ENCODE data around the gene RIMS1. TPM values are rescaled to one million over a fixed set of nuclear protein-coding genes. Genes with fewer than 3 reads are reported as not detected.

The RIMS1 gene
- total RNA-seq, 1 donor: 0.63 TPM

DNA sequence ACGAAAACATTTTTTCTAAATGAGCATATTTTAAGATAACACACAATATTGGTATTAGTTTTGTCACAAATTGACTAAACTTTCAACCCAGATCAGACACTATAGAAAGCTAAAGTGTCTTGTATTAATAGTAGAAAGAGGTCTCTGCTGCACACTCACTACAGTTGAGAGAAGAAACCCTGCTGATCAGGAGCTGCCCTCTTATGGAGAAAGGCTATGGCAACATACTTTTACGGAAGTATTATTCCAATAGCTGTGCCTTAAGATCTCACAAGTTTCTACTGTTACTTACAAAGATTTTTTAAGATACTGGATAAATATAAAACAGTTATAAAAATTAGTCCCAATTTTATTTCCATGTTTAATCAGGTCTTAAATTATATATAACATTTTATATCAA is 155.7 kb downstream of the RIMS1 start:
- TF ChIP-seq, protein P1, sequence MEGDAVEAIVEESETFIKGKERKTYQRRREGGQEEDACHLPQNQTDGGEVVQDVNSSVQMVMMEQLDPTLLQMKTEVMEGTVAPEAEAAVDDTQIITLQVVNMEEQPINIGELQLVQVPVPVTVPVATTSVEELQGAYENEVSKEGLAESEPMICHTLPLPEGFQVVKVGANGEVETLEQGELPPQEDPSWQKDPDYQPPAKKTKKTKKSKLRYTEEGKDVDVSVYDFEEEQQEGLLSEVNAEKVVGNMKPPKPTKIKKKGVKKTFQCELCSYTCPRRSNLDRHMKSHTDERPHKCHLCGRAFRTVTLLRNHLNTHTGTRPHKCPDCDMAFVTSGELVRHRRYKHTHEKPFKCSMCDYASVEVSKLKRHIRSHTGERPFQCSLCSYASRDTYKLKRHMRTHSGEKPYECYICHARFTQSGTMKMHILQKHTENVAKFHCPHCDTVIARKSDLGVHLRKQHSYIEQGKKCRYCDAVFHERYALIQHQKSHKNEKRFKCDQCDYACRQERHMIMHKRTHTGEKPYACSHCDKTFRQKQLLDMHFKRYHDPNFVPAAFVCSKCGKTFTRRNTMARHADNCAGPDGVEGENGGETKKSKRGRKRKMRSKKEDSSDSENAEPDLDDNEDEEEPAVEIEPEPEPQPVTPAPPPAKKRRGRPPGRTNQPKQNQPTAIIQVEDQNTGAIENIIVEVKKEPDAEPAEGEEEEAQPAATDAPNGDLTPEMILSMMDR (IDR thresholded peaks at IDR 0.05; ENCODE audit: insufficient read depth, low read length): no peak
- H3K4me3 ChIP-seq (ENCODE audit: low read depth, low read length): no peak overlapping the region
- DNase-seq (ENCODE audit: low read depth): peak; percentile 0

DNA sequence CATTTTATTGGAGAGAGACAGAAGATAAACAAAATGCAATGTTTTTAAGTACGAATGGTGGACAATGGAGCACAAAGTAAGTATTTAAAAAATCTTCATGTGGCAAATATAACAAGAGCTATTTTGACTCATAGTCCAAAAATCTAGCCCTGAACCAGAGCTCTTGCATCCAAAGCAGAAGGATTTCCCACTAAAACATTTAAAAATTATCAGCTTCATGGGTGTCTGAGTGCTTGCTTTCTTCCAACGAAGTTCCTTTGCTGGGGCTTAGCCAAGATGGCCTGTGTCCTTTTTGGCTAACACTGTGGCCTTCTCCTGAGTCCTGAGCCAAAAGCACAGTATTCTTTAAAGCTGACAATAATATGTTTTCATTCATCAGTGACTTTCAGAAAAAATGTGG is 161.7 kb downstream of the RIMS1 start:
- no peak for DNase-seq (ENCODE audit: low read depth)
- no peak overlapping the region for H3K4me3 ChIP-seq (ENCODE audit: low read depth, low read length)
- TF ChIP-seq, protein P1 (IDR thresholded peaks at IDR 0.05; ENCODE audit: insufficient read depth, low read length): no peak

DNA sequence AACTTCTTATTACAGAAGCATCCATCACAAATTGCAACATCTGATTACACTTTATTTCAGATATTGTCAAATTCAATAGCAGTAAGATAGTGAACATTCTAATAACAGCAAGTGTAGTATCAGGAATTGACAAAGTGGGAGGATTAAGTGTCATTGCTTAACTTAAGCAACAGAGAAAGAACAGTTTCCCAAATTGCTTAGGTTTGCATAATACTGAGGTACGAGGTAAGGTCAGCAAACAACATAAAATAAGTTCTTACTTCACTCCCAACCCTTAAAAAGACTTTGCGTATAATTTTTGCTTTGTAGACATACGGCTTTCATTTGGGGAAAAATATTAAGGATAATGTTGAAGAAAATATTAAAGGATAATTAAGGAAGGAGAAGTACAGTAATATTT is 163.0 kb downstream of the RIMS1 start:
- DNase-seq (ENCODE audit: low read depth): no peak
- TF ChIP-seq, protein P1 (IDR thresholded peaks at IDR 0.05; ENCODE audit: insufficient read depth, low read length): no peak
- no peak overlapping the region for H3K4me3 ChIP-seq (ENCODE audit: low read depth, low read length)

DNA sequence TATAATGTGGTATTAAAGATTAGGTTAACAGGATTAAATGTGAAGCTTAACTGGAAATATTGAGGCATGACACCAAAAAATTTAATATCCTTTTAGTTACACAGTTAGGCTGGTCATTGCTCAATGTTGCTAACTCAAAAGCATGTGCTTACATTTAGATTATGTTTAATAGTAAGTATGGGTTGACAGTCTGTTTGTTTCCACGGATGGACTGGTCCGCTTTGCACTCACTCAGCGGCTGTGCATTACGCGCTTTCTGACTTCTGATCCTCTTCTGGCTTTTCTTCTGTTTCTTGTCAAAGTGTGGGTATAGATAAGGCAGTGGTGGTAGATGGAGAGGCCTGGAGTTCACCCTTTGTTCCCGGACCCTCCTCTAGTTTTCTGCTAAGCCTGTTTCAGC is 174.9 kb downstream of the RIMS1 start:
- no peak overlapping the region for H3K4me3 ChIP-seq (ENCODE audit: low read depth, low read length)
- TF ChIP-seq, protein P1 (IDR thresholded peaks at IDR 0.05; ENCODE audit: insufficient read depth, low read length): no peak
- no peak for DNase-seq (ENCODE audit: low read depth)

DNA sequence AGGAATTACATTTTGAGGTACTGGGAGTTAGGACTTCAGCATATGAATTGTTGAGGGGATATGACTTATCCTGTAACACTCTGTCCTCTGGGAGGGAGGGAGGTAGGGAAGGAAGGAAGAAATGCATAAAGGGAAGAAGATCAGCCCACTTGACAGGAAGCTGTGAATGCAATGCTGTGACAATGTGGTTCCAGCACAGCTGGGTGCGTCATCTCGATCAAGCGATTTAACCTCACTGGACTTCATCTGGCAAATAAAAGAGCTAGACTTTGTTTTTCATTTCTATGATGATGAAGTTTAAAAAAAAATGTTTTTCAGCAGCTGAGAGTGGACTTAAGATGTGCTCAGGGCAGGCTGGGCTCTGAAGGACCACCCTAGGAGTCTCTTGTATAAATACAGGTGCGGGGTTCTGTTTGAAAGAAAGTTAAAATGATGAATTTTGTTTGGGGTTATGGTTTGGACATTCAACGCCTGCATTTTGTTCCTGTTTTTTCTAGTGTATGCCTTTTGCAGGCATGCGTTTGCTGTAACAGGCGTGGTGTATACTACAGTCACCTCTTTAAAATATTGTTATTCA is 178.1 kb downstream of the RIMS1 start:
- DNase-seq (ENCODE audit: low read depth): no peak
- TF ChIP-seq, protein P1 (IDR thresholded peaks at IDR 0.05; ENCODE audit: insufficient read depth, low read length): no peak
- H3K4me3 ChIP-seq (ENCODE audit: low read depth, low read length): no peak overlapping the region

DNA sequence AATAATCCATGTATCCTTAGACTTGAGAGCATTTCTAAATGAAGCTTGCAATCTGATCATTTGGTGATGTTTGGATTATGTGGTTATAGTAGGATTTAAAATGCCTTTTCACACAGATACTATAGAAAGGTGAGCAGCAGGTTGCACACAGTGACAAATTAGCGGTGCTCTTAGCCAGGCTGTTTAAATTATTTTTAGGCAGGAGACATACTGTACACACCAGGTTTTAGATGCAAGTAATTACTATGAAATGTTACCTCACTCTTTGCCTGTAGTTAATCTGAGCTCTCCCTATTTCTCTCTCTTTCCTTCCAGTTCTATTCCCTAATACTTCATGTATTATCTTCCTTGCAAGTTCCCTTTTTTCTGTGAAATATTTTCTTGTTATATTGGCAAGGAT is 191.7 kb downstream of the RIMS1 start:
- no peak for DNase-seq (ENCODE audit: low read depth)
- TF ChIP-seq, protein P1 (IDR thresholded peaks at IDR 0.05; ENCODE audit: insufficient read depth, low read length): no peak
- no peak overlapping the region for H3K4me3 ChIP-seq (ENCODE audit: low read depth, low read length)
